Measurements from ENCODE around the gene TRIM38.
A peak's percentile ranks its signal among the peaks of the same experiment; 100 is the strongest.

The TRIM38 gene

DNA sequence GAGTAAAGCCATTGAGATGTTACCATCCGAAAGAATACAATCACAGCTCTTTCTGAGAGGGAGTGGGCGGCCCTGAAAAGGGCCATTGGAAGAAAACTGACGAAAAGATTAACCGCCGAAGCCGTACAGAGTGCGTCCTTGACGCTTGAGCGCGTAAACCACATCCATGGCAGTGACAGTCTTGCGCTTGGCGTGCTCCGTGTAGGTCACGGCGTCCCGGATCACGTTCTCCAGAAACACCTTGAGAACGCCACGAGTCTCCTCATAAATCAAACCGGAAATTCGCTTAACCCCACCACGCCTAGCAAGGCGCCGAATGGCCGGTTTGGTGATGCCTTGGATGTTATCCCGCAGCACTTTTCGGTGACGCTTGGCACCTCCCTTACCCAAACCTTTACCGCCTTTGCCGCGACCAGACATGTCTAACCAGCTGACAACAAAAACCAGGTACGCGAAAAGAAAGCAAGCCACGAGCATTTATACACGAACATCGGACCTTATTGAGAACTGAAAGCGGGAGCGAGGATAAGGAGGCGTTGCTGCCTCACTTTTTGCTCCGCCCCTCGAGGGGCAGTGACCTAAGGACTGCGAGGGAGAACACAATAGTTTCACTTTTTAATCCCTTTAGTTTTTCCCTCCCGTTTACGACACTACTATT, 64.4 kb downstream of the TRIM38 start:
- DNase-seq (ENCODE audit: low read depth, low spot score) = peak; percentile 77

DNA sequence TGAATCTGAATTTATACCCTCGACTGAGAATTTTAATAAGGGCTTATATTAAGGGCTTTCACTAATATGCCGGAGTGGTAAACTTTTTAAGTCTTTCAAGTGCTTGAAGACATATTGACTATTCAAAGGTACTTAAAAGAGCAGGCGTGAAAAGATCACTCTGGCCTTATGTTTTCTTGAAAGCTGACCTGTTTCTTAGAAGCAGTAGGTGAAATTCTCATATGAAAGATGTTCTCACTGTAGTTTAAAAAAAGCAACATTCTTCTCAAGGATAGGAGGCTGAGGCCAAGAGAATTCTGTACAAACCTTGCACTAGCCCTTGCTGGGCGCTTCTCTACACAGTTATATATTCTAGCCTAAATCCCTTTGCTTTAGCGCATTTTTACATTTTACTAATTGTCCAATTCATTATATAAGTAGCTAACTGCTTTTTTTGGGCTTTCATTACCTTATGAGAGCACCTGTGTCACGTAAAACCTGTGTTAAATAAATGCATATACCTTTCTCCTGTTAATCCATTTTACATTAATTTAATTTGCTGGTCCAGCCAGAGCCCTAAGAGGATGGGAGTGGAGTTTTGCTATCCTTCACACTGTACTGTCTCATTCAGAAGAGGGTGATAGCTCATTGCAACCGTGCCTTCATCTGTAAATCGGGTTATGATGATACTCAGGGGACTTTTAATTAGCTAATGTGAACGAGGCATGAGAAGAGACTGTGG, 65.0 kb downstream of the TRIM38 start:
- DNase-seq (ENCODE audit: low read depth, low spot score) = no peak

DNA sequence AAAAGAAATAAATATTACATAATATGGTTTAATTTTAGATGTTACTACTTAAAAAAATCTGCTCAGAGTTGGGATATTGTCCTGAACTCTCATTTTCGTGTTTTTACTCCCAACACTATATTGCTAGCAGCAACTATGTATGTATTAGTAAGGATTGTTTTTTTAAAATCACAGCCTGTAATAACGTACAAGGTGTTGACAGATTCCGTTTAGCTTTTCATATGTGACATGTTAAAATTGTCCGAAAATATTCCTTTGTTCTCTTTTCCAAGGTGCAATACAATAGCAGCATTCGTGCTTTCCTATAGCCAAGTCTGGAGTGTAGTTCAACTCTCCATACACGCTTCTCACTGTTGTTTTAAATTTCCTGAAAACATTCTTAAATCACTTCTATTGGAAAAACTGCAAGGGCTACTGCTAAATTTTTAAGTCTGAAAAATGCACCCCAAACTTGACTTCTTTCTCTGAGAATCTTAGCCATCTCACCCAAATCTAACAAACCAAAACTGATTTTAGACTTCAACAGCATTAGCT, 65.7 kb downstream of the TRIM38 start:
- no peak for DNase-seq (ENCODE audit: low read depth, low spot score)

DNA sequence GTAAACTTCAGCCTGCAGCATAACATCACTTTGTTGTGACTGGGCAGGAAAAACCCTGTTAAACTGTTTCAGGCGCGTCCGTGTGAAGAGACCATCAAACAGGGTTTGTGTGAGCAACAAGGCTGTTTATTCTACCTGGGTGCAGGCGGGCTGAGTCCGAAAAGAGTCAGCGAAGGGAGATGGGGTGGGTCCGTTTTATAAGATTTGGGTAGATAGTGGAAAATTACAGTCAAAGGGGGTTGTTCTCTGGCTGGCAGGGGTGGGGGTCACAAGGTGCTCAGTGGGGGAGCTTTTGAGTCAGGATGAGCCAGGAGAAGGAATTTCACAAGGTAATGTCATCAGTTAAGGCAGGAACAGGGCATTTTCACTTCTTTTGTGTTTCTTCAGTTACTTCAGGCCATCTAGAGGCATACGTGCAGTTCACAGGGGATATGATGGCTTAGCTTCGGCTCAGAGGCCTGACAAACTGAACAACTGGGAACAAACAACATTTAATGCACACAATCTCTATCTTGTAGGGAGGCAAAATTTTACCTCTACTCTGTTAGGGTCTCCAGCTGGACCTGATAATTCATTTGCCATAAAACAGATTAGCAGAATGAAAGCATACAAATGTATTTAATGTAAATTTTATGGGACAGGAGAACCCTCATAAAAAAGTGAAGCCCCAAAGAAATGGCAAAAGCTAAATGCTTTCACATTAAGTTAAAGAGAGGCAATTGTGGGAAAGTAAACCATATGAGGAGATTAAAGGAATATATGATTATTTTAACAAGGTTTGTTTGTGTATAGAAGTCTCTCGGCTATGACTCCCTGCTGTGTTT, 66.4 kb downstream of the TRIM38 start:
- no peak for DNase-seq (ENCODE audit: low read depth, low spot score)

DNA sequence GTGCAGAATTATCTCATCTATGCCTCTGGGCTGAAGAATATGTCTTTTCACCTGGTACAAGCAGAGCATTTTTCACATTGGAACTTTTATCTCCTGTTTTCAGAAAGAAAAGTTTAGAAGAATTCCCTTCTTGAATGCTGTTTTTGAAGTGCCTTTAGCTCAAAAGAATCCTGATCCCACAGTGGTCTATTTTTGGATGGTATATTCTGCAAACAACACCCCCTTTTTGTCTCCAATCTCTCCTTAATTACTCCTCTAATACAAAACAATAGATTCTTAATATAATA, 66.9 kb downstream of the TRIM38 start:
- no peak for DNase-seq (ENCODE audit: low read depth, low spot score)

DNA sequence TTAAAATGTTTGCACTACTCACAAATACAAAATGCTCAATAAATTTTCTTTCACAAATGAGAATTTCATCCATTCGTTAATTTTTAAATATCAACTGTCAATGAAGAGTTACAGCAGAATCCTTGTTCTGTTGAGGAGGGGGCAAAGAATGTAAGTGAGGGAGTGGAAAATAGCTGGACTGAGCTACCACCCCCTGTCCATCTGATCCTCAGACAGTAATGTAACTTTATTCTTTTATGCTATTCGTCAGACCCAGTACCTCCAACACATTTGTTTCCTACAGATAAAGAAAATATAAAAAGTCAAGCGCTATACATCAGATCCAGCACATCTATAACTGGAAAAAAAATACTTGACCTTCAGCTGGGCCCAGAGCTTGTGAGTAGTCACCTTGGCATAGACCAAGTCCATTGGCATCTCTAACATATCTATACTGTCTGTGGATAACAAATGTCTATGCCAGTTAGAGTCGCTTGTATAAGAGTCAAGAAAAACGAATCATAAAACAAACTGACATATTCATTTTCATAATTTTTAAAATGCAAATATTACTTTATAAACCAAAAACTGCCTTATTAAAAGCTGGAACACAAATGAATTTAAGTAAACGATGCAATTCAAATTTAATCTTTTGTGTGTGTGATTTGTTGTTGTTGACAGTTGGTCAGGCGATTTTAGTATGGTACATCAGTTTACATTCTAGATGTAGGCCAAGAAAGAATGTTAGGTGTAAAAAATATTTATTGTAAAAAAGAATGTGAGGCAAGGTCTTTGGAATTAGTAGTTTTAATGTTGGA, 67.5 kb downstream of the TRIM38 start:
- no peak for DNase-seq (ENCODE audit: low read depth, low spot score)

DNA sequence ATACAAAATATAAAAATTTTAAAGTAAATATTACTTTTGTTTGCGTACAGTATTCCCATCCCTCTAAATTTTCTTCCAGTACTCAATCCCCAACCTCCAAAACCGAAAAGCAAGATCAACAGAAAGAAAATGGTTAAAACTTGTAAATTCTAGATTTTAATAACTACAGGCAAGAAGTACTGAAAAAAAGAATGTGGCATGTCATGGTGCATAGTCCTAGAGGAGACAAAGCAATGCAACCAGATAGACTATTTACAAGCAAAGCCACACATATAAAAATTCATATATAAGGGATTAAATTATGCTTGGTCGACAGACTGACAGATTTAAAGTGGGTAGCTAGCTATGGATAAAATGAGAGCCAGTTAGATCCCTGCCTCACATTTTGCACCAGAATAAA, 68.1 kb downstream of the TRIM38 start:
- DNase-seq (ENCODE audit: low read depth, low spot score) = no peak

DNA sequence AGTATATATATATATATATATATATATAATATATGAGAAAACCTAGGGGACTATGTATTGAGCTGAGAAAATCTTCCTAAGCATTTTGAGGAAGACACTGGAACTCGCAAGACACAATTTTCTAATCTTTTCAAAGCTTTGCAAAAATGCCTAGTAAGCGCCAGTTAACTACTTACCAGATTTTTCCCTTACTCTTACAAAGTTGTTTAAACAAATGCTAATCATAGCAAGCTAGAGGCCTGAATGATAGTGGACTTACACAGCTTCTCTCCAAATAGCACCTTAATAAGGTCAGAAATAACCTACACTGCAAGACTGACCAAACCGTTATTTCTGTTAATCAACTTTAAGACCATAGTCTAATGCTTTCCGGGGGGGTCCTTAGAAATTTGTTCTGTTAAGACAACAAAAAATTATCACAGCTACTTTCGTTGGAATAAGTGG, 68.6 kb downstream of the TRIM38 start:
- no peak for DNase-seq (ENCODE audit: low read depth, low spot score)

DNA sequence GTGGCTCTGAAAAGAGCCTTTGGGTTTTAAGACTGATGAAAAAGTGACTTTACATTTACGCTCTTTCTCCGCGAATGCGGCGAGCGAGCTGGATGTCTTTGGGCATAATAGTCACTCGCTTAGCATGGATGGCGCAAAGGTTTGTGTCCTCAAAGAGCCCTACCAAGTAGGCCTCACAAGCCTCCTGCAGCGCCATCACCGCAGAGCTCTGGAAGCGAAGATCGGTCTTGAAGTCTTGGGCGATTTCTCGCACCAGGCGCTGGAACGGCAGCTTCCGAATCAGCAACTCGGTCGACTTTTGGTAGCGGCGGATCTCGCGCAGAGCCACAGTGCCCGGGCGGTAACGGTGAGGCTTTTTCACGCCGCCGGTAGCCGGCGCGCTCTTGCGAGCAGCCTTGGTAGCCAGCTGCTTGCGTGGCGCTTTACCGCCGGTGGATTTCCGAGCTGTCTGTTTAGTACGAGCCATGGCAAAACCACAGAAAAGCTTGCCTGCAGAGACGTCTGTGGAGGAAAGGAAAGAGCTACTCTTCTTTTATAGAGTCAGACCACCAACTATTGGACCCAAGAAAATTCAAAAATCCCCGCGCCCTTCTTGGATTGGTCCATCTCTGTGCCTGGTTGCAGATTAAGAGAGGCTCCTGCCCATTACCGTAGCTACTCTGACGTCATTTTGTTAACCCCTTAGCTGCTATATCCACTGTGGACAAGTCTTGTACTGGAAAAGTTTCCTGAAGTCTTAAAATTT, 69.2 kb downstream of the TRIM38 start:
- DNase-seq (ENCODE audit: low read depth, low spot score) = no peak

DNA sequence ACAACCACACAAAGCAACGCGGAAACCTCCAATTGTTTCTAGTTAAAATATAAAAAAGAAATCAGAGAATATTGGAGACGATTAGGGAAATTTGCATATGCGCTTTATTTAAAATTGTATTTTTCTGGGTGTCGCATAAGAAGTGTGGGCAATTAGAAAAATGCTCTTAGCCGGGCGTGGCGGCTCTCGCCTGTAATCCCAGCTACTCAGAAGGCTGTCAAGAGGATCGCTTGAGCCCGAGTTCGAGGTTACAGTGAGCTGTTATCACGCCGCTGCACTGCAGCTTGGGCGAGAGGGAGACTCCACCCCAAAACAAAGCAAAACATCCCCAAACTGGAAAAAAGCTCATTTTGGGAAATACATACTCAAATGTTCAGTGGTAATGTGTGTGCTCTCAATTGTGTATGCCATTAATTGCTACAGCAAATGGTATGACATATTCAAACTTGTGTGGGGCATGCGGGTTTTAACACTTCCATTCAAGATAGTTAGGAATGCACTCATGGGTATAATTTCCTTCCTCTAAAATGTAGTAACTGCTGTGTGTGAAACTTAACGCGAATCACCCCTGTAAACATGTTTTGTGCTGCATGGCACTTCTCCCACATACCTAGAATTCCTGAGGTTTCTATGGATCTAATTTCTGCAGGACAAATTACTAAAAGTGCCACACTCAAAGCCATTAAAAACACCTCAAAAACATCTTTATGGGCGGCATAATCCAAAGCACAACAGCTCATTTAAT, 69.9 kb downstream of the TRIM38 start:
- DNase-seq (ENCODE audit: low read depth, low spot score) = no peak

DNA sequence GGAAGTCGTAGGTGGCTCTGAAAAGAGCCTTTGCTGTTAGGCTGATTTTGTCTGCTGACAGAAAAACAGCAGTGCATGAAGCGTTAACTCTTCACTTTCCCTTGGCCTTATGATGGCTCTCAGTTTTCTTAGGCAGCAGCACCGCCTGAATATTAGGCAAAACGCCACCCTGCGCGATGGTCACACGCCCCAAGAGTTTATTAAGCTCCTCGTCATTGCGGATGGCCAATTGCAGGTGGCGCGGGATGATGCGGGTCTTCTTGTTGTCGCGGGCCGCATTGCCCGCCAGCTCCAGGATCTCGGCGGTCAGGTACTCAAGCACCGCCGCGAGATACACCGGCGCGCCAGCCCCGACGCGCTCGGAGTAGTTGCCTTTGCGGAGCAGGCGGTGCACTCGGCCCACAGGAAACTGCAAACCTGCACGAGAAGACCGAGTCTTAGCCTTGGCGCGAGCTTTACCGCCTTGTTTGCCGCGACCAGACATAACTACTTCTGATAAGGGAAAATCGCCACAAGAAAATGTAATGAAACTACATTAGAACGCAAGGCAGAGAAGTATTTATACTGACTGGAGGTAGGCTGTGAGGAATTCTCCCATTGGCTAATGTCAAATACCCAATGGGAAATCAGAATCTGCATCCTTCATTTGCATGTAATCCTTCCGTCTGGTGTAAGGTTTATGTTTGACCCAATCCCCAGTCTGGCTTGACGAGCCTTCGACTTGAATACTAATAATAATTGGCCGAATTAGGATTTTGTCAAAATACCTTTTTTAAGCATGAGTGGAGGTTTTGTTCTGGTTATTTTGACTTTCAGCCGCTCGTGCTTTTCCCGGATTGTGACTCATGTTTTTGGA, 70.7 kb downstream of the TRIM38 start:
- DNase-seq (ENCODE audit: low read depth, low spot score) = no peak

DNA sequence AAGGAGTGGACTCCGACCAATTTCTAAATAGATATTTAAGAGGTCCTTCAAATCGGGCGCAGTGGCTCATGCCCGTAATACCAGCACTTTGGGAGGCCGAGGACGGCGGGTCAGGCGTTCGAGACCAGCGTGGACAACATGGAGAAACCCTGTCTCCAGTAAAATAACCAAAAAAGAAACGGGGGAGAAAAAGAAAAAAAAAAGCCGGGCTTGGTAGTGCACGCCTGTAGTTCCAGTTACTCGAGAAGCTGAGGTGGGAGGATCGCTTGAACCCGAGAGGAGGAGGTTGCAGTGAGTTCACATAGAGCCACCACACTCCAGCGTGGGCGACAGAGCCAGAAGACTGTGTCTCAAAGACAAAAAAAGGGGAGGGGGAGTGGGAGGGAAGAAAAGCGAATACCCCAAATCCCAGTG, 71.3 kb downstream of the TRIM38 start:
- no peak for DNase-seq (ENCODE audit: low read depth, low spot score)

DNA sequence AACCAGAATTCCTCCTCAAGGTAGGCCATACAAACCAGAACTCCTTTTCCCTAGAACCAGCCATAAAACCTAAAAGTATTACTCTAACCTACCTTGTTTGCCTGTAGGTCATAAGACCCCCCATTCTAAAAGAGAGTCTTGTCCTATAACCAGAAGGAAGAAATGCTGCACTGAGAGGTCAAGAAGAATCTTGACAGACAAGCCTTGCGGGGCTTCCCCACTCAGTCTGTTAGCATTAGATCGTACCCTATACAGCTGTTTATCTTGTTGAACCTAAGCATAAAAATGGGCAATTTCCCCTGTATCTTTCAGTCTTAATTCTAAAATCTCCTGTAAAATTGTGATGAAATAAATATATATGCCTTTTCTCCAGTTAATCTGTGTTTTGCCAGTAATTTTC, 72.3 kb downstream of the TRIM38 start:
- no peak for DNase-seq (ENCODE audit: low read depth, low spot score)

Data from activated CD4-positive, CD25-positive, alpha-beta regulatory T cell treated with anti-CD3 and anti-CD28 coated beads, Interleukin-2, amount 50 U/mL, for 16 hours (primary cell).